ENCODE measurements around the gene TCF12.
A peak's percentile ranks its signal among the peaks of the same experiment; 100 is the strongest.
"Not testable (repeated sequence)": the region's sequence is repeated elsewhere in the genome, so short reads cannot be mapped to it uniquely, and the experiment has no call there.

Gene TCF12

GRCh38 chr15:57097919-57098543 is 179.6 kb downstream of the TCF12 start:
- DNase-seq: not testable (repeated sequence)

DNA sequence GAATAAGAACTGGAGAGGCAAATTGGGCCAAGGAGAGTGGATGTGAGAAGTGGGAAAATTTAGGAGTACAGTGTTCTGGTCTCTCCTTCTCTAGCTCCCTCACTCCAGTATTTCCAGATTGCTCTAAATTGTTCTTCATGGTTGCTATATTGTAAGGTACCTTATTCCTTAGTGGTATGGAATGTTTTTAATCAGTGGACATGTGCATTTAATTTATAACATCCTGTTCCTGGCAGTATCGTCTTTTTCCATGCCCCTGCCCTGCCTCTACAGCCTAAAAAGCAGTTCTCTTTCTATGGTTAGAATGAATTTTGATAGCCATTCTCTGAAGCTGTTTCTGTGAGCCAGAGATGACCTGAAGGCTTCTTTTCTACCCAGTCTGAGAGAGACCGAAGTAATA is 180.5 kb downstream of the TCF12 start:
- no peak for DNase-seq

DNA sequence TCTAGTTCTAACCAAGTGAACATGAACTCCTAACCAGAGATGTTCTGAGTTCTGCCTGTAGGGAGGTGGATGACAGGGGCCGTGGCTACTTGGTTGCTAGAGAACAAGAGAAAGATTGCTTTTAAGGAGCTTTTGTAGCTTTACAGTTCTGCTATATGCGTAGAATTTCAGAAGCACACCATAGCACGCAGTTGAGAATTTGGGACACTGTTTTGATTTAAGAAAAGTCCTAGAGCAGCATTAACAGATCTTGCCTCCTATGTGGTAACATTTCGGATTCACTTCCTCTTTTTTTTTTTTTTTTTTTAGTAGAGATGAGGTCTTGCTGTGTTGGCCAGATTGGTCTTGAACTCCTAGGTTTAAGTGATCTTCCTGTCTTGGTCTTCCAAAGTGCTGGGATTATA is 181.7 kb downstream of the TCF12 start:
- DNase-seq: no peak

- DNase-seq: no peak
Measured at GRCh38 chr15:57102858-57103257, 184.4 kb downstream of the TCF12 start.

DNA sequence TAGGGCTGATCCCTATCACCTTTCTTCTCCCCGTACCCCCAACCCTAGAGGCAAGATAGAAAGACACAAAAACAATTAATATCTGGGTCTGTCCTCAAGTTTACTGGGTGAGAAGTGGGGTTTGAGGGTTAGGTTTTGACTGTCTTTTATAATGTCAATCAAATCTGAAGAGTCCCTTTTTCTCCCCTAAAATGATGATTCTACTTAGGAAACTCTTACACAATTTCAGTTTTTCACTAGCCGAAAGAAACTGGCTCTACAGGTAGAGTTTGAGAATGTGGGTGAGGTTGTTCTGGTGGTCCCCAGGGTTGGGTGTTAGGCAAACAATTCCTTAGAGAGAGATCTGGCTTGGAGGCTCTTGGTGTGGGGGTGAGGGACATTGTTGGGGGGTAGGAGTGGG is 189.9 kb downstream of the TCF12 start:
- DNase-seq: no peak

DNA sequence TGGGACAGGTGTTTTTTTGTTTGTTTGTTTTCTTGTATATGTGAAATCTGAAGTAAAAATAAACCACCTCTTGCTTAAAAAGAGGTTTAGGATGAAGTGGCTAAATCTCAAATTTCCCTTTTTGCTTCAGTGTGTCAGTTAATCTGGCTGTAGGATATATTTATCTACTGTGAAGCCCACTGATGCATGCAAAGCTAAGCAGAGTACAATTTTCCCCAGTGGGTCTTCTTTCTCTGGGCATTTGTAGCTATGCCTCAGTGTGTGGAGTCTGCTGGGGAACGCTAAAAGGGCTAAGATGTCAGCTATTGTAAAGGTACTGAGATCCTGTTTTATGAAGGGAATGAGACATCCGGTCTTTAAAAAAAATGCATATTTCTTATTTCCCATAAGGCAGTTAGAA is 190.6 kb downstream of the TCF12 start:
- no peak for DNase-seq

DNA sequence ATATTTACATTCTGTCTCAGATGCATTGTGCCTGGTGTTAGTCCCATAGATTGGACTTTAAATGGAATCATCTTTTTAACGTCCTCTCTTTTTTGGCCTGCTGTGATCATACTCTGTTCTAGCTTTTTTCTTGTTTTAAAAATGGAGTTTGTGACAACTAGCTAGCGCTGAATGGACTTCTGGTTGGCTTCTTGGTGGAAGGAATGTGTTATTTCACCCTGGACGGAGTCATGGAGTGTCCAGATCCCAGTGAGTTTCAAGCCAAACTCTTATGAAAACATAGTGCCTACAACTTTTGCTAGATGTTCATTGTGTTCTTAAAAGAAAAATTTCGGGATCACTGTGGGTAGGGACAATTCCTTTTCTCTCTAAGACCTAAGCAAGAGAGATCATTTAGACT is 192.6 kb downstream of the TCF12 start:
- no peak for DNase-seq

GRCh38 chr15:57112178-57112577 is 193.7 kb downstream of the TCF12 start:
- DNase-seq: no peak

- DNase-seq: no peak
Measured at GRCh38 chr15:57114070-57114469, 195.6 kb downstream of the TCF12 start.

DNA sequence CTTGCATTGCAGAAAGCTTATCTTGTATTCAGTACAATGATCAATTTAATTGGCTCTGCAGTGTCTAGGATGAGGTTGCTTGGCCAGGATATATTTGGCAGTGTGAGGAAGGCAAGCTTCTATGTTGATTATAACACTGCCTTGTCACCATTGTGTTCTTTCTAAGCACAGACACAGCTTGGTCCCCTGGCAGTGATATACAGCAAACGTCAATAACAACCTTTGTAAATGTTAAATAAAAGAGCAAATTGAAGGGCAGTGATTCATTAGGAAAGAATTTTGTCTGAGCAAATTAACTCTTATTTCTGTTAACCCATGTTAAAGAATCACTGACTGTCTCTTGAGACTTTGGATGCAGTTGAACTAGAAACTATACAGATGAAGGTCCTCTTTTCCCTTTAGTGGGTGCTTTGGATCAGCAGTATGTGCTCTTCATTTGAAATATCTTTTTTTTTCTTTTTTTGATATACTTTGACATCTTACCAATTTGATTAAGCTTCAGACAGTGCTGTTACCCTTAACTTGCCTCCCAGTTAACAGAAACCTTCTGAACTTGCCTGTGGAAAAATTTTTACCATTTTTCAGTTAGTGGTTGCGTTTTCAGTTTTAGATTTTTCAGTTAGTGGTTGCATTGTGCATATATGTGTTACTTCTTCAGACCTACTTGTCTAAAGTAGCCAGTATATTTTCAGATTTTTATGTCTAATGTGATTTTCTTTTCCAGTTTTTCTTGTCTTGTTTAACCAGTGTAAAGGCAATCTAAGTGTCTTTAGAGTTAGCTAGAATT is 199.8 kb downstream of the TCF12 start:
- no peak for DNase-seq

DNA sequence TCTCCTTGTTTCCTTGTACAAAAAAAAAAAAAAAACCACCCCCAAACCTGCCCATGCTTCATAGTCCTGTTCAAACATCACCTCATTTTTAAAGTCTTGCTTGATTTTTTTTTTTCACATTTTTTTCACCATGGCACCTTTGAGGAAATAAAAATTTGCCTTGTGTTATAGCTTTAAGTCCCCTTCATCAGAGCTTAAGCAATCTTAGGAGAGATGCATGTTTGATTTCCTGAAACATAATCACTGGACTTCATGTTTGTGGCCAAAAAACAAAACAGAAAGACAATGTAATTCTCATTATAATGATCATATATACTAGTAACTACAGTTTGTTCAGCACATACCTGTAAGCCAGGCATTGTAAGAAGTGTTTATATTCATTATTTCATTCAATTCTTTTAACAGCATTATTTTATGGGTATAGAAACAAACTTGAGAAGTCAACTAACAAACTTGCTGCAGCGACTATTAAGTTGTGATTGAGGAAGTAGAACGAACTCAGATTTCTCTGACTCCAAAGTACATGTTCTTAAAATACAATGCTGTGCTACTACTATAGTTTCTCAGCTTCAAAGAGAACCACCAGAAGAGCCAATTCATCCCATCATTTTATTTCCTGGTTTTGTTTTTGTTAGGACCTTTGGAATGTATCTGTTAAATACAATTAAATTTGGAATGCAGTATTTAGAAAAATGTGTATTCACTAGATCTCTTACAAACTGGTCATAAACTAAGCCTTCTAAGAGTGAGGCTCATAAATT is 203.8 kb downstream of the TCF12 start:
- no peak for DNase-seq

GRCh38 chr15:57124036-57124435 is 205.6 kb downstream of the TCF12 start:
- no peak for DNase-seq

DNA sequence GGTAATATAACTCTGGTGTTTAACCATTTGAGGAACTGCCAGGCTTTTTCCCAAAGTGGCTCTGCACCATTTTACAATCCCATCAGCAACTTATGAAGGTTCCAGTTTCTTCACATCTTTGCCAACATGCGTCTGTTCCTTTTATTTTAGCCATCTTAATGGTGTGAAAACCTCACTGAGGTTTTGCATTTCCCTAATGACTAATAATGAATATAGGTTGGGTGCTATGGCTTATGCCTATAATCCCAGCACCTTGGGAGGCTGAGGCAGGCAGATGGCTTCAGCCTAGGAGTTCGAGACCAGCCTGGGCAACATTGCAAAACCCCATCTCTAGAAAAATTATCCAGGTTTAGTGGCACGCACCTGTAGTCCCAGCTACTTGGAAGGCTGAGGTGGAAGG is 210.6 kb downstream of the TCF12 start:
- DNase-seq: no peak

DNA sequence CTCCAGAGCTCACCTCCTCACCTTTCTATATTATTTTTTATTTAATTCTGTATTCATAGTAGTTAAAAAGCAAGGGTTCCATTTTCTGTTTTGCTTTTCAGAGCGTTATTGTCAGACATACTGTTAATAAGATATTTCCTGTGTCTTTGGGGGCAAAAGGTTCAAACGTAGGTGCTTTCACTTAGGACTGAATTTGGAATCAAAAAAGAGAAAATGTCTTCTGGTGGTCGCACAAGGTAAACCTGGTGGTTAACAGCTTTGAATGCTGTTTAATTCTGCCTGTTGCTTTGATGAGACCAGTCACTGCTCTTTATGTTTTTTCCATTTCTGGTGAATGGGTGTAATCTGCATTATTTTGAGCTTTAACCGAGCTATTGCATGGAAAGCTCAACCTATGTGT is 212.5 kb downstream of the TCF12 start:
- DNase-seq: no peak

DNA sequence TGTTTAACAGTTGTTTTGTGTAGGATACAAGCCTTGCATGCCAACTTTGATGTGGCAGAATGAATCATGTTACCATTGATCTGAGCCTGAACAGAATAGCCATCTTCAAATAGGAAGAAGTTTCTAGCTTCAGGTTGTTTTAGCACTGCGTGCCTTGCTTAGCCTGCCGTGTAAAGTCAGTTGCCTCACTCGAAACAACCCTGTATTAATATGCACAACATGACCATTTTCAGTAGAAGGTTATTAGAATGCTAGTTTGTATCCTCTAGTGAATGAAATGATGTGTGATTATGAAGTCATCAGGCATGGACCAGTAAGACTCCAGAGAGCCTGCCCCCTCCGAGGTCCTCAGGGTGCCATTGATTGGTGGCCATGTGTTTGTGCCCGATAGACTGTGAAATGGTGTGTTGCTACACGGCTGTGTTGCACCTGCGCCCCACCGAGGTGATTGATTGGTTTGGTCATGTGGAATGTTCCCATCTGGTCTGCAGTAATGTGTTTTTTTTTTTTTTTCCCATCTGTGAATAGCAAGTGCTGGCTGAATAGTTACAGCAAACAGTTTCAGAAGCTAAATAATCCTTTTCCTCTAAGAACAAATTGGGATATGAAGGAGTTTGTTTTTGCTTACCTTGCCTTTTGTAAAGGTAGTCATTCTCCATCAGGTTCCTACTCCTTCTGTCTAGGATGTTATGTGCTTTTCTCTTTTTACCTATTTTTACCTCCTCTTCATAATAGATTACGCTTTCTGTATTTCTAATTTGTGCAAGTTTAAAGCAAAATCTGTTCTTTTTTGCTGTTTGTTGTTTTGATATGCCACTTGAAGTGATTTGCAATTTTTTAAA is 214.9 kb downstream of the TCF12 start:
- DNase-seq: peak; percentile 79 to 98

- no peak for DNase-seq
Measured at GRCh38 chr15:57134071-57134605, 215.7 kb downstream of the TCF12 start.

- no peak for DNase-seq
Measured at GRCh38 chr15:57134851-57135250, 216.4 kb downstream of the TCF12 start.

DNA sequence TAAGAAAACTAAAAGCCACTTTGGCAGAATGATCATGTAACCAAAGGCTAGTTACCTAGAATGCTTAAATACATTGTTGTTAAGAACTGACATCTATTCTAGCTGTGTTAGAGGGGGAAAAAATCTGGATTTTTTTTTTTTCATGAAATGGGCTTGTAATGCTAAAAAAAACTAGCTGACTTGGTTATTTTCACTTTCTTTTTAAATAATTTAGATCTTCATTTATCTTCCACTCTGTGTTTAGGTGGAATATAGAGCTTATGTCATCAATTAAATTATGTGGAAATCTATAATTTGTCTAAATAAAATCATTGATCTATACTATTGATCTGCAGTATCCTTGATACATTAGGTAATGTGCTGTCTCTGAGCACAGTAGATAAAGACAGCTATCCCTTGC is 217.4 kb downstream of the TCF12 start:
- no peak for DNase-seq

GRCh38 chr15:57138349-57138788 is 219.9 kb downstream of the TCF12 start:
- no peak for DNase-seq

GRCh38 chr15:57143511-57144078 is 225.2 kb downstream of the TCF12 start:
- no peak for DNase-seq

- DNase-seq: no peak
Measured at GRCh38 chr15:57144448-57144847, 226.0 kb downstream of the TCF12 start.

DNA sequence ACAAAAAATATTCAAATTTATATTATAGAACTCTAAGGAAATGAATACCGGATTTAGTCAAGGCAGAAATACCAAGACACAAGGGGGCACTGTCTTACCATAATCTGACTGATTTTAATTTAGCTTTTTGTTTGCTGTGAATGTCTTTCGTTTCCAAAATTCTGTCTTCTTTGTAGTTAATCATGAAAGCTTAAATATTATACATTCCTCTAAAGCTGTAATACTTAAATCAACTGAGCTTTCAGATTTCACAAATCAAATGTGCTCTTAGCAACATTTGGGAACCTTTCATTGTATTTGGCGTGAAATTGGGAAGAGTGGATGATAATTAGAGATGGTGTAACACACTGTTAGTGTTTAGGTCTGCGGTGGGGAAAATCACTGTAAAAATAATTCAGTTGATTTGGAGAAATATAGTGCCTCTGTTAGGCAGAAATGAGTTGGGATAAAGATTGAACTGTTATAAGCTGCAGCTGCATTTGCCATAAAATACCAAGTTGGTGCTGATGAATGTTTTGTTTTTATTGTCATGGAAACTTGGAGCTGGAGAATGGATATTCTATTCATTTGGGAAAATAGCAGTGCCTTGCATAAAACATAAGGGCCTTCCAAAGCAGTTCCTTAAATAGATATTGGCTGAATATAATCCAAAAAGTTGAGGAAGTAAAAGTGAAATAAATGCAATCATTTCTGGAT is 228.2 kb downstream of the TCF12 start:
- DNase-seq: no peak
